ENCODE measurements around the gene SIRPG. TPM values are rescaled to one million over a fixed set of nuclear protein-coding genes. Genes with fewer than 3 reads are reported as not detected.

The SIRPG gene
- total RNA-seq, 2 experiments from 2014 or later: 28.0 to 28.3 TPM

- peak in 2 of 14 experiments; percentile 34 to 47 for DNase-seq
- Histone ChIP-seq H3K4me1 (ENCODE audit: insufficient read depth, low read length) (peaks cover 91% of the 10 kb centered on the region), H3K27me3 (ENCODE audit: control insufficient read depth in 1 of 2, insufficient read depth in 2 of 2, low read length in 2 of 2) (no peaks in the 10 kb centered on the region), H3K27ac (ENCODE audit: low read depth in 1 of 2, low read length in 2 of 2) (peak overlapping the region; percentile 42 to 48), H3K36me3 (ENCODE audit: insufficient read depth, low read length) (no peaks in the 10 kb centered on the region), H3K9me3 (ENCODE audit: control insufficient read depth in 1 of 2, insufficient read depth in 1 of 2, low read length in 2 of 2) (no peaks in the 10 kb centered on the region), H3K4me3 (ENCODE audit: low read length) (no peak overlapping the region)
- CTCF ChIA-PET: no interaction called here
- H3K9me3 Mint-ChIP-seq: no peaks in the 10 kb centered on the region
- POLR2A ChIA-PET: interaction anchor here (1.2 to 2.5 kb wide), 5 partner anchors 12 to 70 kb away, joined by 3 to 19 read pairs (median 6); no protein-coding TSS in a partner anchor
- H3K4me1 Mint-ChIP-seq (ENCODE audit: low read depth): peaks cover 98% of the 10 kb centered on the region
- peaks cover 3% of the 10 kb centered on the region for H3K36me3 Mint-ChIP-seq (ENCODE audit: low read depth)
- H3K27ac Mint-ChIP-seq: peak overlapping the region; percentile 95
- no peaks in the 10 kb centered on the region for H3K27me3 Mint-ChIP-seq
- peak overlapping the region; percentile 69 for H3K4me3 Mint-ChIP-seq
- TF ChIP-seq CTCF (IDR thresholded peaks at IDR 0.05): no peak
- ATAC-seq (ENCODE audit: poor library complexity): peak; percentile 25
- intact Hi-C loops (cut with DNase I, micrococcal nuclease): loop anchor here in 1 of 2 experiments (2.0 kb wide), 1 partner anchor 13 kb away; no protein-coding TSS in a partner anchor
These were observed 6.3 kb upstream of the SIRPG start for GRCh38 chr20:1663917-1664316.

GRCh38 chr20:1661542-1662299, 4.1 kb upstream of the SIRPG start:
- Mint-ChIP-seq H3K4me1 (ENCODE audit: low read depth) (peaks cover 100% of the 10 kb centered on the region), H3K9me3 (no peaks in the 10 kb centered on the region), H3K27me3 (no peaks in the 10 kb centered on the region), H3K4me3 (peak overlapping the region; percentile 69), H3K27ac (peak overlapping the region; percentile 95), H3K36me3 (ENCODE audit: low read depth) (peaks cover 9% of the 10 kb centered on the region)
- DNase-seq (peak in 3 of 14 experiments; percentile 55 to 67 (median 65)), ATAC-seq (ENCODE audit: poor library complexity) (no peak)
- Histone ChIP-seq H3K4me3 (ENCODE audit: low read length) (peak overlapping the region; percentile 1), H3K27me3 (ENCODE audit: control insufficient read depth in 1 of 2, insufficient read depth in 2 of 2, low read length in 2 of 2) (no peaks in the 10 kb centered on the region), H3K9me3 (ENCODE audit: control insufficient read depth in 1 of 2, insufficient read depth in 1 of 2, low read length in 2 of 2) (no peaks in the 10 kb centered on the region), H3K36me3 (ENCODE audit: insufficient read depth, low read length) (no peaks in the 10 kb centered on the region), H3K27ac (ENCODE audit: low read depth in 1 of 2, low read length in 2 of 2) (peak overlapping the region; percentile 51 to 65), H3K4me1 (ENCODE audit: insufficient read depth, low read length) (peaks cover 90% of the 10 kb centered on the region)
- CTCF ChIA-PET: interaction anchor here (1.1 to 1.3 kb wide), 2 partner anchors 73 to 115 kb away, joined by 3 to 4 read pairs; no protein-coding TSS in a partner anchor
- intact Hi-C loops (cut with DNase I, micrococcal nuclease): no loop called here
- POLR2A ChIA-PET: interaction anchor here (1.1 to 2.9 kb wide), 4 partner anchors 10 to 70 kb away, joined by 3 to 15 read pairs (median 5); no protein-coding TSS in a partner anchor
- TF ChIP-seq CTCF (IDR thresholded peaks at IDR 0.05): no peak

GRCh38 chr20:1660246-1660645, 2.7 kb upstream of the SIRPG start:
- Mint-ChIP-seq H3K27ac (peak overlapping the region; percentile 95), H3K4me1 (ENCODE audit: low read depth) (peaks cover 94% of the 10 kb centered on the region), H3K9me3 (no peaks in the 10 kb centered on the region), H3K4me3 (peak overlapping the region; percentile 74), H3K36me3 (ENCODE audit: low read depth) (peaks cover 18% of the 10 kb centered on the region), H3K27me3 (no peaks in the 10 kb centered on the region)
- peak in 3 of 14 experiments; percentile 51 to 69 (median 65) for DNase-seq
- H3K27ac ChIP-seq (ENCODE audit: low read depth in 1 of 2, low read length in 2 of 2): peak overlapping the region; percentile 2 to 62
- H3K4me3 ChIP-seq (ENCODE audit: low read length): no peak overlapping the region
- POLR2A ChIA-PET: interaction anchor here (0.8 to 2.9 kb wide), 4 partner anchors 9 to 35 kb away, joined by 3 to 15 read pairs (median 4); no protein-coding TSS in a partner anchor
- peak; percentile 24 for ATAC-seq (ENCODE audit: poor library complexity)
- H3K9me3 ChIP-seq (ENCODE audit: control insufficient read depth in 1 of 2, insufficient read depth in 1 of 2, low read length in 2 of 2): no peaks in the 10 kb centered on the region
- no peaks in the 10 kb centered on the region for H3K27me3 ChIP-seq (ENCODE audit: control insufficient read depth in 1 of 2, insufficient read depth in 2 of 2, low read length in 2 of 2)
- CTCF ChIA-PET: no interaction called here
- TF ChIP-seq CTCF (IDR thresholded peaks at IDR 0.05): no peak
- no peaks in the 10 kb centered on the region for H3K36me3 ChIP-seq (ENCODE audit: insufficient read depth, low read length)
- intact Hi-C loops (cut with DNase I, micrococcal nuclease): no loop called here
- H3K4me1 ChIP-seq (ENCODE audit: insufficient read depth, low read length): peaks cover 79% of the 10 kb centered on the region

Data from CD4-positive, alpha-beta T cell (primary cell).